ENCODE measurements around the gene INTS3.

The INTS3 gene

DNA sequence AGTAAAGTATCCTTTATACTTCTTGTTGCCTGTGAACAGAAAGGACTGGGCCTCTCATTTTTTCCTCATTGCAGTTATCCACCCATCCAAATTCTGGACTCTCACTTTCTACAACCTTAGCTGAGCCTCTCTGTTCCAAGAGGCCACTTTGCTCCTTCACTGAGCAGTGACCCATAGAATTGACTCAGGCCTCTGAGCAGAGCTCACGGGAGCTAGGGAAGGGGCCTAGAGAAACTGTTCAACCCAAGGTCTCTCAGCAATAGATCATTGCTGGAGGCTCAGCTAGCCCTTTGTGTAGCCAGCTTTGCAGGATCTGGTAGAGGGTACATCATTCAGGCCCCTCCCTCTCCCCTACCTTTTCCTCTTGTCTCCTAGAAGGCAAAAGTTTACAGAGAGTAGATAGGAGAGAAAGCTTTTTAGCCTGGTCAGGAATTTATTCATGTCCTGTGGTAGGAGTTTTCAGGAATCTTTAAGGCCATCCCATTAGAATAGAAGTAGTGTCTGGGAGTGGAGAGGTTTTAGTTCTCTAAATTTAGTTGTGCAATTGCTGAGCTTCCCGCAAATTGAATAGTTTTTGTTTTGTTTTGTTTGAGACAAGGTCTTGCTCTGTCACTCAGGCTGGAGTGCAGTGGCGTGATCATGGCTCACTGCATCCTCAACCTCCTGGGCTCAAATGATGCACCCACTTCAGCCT lies 6.7 kb downstream of the INTS3 start:
- peaks cover 0 to 19% (median 7%) of the 10 kb centered on the region in 3 donors for H3K36me3 ChIP-seq
- DNase-seq, result no peak
- no peaks in the 10 kb centered on the region for H3K9me3 ChIP-seq
- H3K4me1 ChIP-seq, result peaks cover 0 to 55% (median 28%) of the 10 kb centered on the region in 4 donors
- no peak overlapping the region for H3K4me3 ChIP-seq
- TF ChIP-seq, protein P1, sequence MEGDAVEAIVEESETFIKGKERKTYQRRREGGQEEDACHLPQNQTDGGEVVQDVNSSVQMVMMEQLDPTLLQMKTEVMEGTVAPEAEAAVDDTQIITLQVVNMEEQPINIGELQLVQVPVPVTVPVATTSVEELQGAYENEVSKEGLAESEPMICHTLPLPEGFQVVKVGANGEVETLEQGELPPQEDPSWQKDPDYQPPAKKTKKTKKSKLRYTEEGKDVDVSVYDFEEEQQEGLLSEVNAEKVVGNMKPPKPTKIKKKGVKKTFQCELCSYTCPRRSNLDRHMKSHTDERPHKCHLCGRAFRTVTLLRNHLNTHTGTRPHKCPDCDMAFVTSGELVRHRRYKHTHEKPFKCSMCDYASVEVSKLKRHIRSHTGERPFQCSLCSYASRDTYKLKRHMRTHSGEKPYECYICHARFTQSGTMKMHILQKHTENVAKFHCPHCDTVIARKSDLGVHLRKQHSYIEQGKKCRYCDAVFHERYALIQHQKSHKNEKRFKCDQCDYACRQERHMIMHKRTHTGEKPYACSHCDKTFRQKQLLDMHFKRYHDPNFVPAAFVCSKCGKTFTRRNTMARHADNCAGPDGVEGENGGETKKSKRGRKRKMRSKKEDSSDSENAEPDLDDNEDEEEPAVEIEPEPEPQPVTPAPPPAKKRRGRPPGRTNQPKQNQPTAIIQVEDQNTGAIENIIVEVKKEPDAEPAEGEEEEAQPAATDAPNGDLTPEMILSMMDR (IDR thresholded peaks at IDR 0.05), result no peak
- intact Hi-C loops (cut with DNase I; ENCODE audit: low total_unique reads), result no loop called here
- H3K27ac ChIP-seq, result peak overlapping the region; percentile 27 to 30
- H3K27me3 ChIP-seq, result no peaks in the 10 kb centered on the region

DNA sequence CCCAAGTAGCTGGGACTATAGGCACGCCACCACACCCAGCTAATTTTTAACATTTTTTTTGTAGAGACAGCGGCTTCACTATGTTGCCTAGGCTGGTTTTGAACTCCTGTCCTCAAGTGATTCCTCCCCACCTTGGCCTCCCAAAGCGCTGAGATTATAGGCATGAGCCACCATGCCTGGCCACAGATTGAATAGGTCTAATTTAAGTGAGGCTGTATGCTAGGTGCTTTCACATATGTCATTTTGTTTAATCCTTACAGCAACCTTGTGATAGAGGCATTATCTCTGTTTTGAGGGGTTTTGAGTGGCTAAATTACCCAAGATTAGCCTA lies 7.2 kb downstream of the INTS3 start:
- TF ChIP-seq, protein P1 (IDR thresholded peaks at IDR 0.05), result no peak
- intact Hi-C loops (cut with DNase I; ENCODE audit: low total_unique reads), result no loop called here
- peak overlapping the region in 1 of 2 donors; percentile 30 for H3K27ac ChIP-seq
- H3K27me3 ChIP-seq, result no peaks in the 10 kb centered on the region
- peaks cover 0 to 24% (median 8%) of the 10 kb centered on the region in 3 donors for H3K36me3 ChIP-seq
- no peak for DNase-seq
- H3K9me3 ChIP-seq, result no peaks in the 10 kb centered on the region
- no peak overlapping the region for H3K4me3 ChIP-seq
- peaks cover 0 to 50% (median 23%) of the 10 kb centered on the region in 4 donors for H3K4me1 ChIP-seq

DNA sequence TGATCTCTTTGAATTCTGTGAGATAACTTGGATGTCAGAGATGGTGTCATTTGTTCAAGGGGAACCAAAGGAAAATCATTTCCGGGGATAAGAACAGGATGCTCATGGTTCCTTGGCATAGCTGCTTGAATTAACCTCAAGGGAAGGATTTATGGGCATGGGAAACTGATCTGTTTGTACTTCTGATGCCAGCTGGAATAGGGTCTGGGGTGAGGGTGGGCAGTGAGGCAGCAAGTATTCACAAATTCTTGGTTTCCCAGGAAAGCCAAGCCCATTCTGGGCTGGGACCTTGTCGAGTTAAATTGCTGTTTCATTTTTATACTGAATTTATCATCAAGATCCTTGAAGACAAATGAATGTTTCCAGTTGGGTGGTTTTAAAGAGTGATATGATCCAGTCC lies 14.1 kb downstream of the INTS3 start:
- DNase-seq, result no peak
- intact Hi-C loops (cut with DNase I; ENCODE audit: low total_unique reads), result loop anchor here (10.0 kb wide), 1 partner anchor 227 kb away; no protein-coding TSS in a partner anchor
- Histone ChIP-seq H3K27me3 (no peaks in the 10 kb centered on the region), H3K27ac (peak overlapping the region; percentile 65 to 78), H3K9me3 (no peaks in the 10 kb centered on the region), H3K4me3 (no peak overlapping the region), H3K36me3 (peaks cover 18 to 69% (median 52%) of the 10 kb centered on the region in 3 donors), H3K4me1 (peaks cover 0 to 38% (median 17%) of the 10 kb centered on the region in 4 donors)
- TF ChIP-seq, protein P1 (IDR thresholded peaks at IDR 0.05), result no peak

DNA sequence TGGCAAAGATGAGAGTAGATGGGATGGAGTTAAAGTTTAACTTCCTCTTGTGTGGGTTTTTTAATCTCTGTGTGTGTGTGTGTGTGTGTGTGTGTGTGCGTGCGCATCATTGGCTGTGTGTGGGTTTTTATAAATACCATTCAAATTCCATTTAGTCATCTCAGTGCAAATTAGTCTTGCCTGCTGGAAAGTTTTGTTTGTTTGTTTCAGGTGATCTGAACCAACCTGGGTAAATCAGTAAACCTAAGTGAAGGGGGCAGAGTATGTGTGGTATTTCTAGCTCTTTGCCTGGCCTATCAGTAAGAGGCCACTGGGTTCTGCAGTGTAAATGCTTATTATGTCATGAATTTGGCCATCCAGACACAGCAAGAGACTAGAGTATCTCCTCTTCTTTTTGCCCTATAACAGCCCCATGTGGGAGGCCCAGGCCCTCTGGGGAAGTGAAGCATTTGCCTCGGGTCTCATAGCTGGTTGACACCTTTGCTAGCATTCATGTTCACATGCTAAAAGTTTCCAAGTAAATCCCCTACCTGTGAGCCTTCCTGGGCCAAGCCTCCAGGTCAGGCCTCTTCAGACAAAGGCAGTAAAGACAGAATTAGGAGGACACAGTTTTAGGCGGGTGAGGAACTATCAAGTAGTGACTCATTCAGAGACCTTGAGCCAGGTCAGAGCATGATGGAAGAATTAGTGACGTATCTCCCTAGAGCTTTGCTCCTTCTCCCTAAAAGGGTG lies 14.7 kb downstream of the INTS3 start:
- no peak for DNase-seq
- Histone ChIP-seq H3K27me3 (no peaks in the 10 kb centered on the region), H3K9me3 (no peaks in the 10 kb centered on the region), H3K27ac (peak overlapping the region; percentile 65 to 78), H3K4me1 (peaks cover 0 to 44% (median 17%) of the 10 kb centered on the region in 4 donors), H3K4me3 (no peak overlapping the region), H3K36me3 (peaks cover 18 to 75% (median 58%) of the 10 kb centered on the region in 3 donors)
- TF ChIP-seq, protein P1 (IDR thresholded peaks at IDR 0.05), result no peak
- intact Hi-C loops (cut with DNase I; ENCODE audit: low total_unique reads), result loop anchor here (10.0 kb wide), 1 partner anchor 228 kb away; no protein-coding TSS in a partner anchor

DNA sequence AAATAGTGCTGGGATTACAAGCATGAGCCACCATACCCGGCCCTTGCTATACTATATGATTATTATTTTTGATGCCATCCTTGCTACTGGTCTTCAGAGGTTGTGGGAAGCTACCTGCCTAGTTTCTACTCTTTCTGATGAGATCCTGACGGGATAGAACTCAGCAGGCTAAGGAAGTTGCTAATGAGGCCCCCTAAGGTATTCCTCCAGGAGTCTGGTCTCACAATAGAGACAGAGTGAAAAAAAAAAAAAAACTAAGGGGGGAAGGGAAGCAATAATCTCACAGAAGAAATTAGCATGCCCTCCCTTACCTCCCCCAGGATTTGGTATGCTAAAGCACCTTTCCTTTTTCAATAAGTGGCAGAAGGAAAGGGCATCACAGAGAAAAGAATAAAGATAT lies 17.6 kb downstream of the INTS3 start:
- H3K27ac ChIP-seq, result peak overlapping the region; percentile 16 to 31
- TF ChIP-seq, protein P1 (IDR thresholded peaks at IDR 0.05), result no peak
- no peaks in the 10 kb centered on the region for H3K9me3 ChIP-seq
- intact Hi-C loops (cut with DNase I; ENCODE audit: low total_unique reads), result loop anchor here (5.0 to 10.0 kb wide), 2 partner anchors 68 to 231 kb away; partner anchors contain the start of gene NPR1
- H3K27me3 ChIP-seq, result no peaks in the 10 kb centered on the region
- H3K4me1 ChIP-seq, result peaks cover 0 to 73% (median 37%) of the 10 kb centered on the region in 4 donors
- H3K36me3 ChIP-seq, result peaks cover 17 to 74% (median 64%) of the 10 kb centered on the region in 3 donors
- no peak for DNase-seq
- H3K4me3 ChIP-seq, result no peak overlapping the region

Measured in tibial artery (tissue), 4 donors.